ENCODE data around the gene TTC23L.
"Not testable (repeated sequence)": the region's sequence is repeated elsewhere in the genome, so short reads cannot be mapped to it uniquely, and the experiment has no call there.

The TTC23L gene

GRCh38 chr5:34838785-34839714, at the start of gene TTC23L:
TTC23L (plus strand) TSS chr5:34839164; CDS start chr5:34840672, 1,508 bp downstream.
- DNase-seq (ENCODE audit: low read depth, low spot score) = peak; percentile 33
- peak within 1 kb of the TSS; percentile 33 for H3K27ac ChIP-seq

GRCh38 chr5:34789639-34790038, 49.3 kb upstream of the TTC23L start:
- H3K27ac ChIP-seq = no peak overlapping the region

GRCh38 chr5:34790069-34790468, 48.9 kb upstream of the TTC23L start:
- no peak overlapping the region for H3K27ac ChIP-seq
- no peak for DNase-seq (ENCODE audit: low read depth, low spot score)

More at GRCh38 chr5:34789639-34790038, 49.3 kb upstream of the TTC23L start:
- DNase-seq (ENCODE audit: low read depth, low spot score) = no peak

GRCh38 chr5:34791761-34792244, 47.2 kb upstream of the TTC23L start:
- DNase-seq (ENCODE audit: low read depth, low spot score) = no peak
- H3K27ac ChIP-seq = no peak overlapping the region

GRCh38 chr5:34802834-34803563, 36.0 kb upstream of the TTC23L start:
- no peak for DNase-seq (ENCODE audit: low read depth, low spot score)
- H3K27ac ChIP-seq = no peak overlapping the region

- H3K27ac ChIP-seq = no peak overlapping the region
- DNase-seq (ENCODE audit: low read depth, low spot score) = no peak
Observed at GRCh38 chr5:34803974-34804732, 34.8 kb upstream of the TTC23L start.

- DNase-seq (ENCODE audit: low read depth, low spot score) = no peak
- no peak overlapping the region for H3K27ac ChIP-seq
Observed at GRCh38 chr5:34804913-34805312, 34.1 kb upstream of the TTC23L start.

GRCh38 chr5:34806532-34806931, 32.4 kb upstream of the TTC23L start:
- no peak overlapping the region for H3K27ac ChIP-seq
- DNase-seq (ENCODE audit: low read depth, low spot score) = no peak

- DNase-seq (ENCODE audit: low read depth, low spot score) = no peak
- no peak overlapping the region for H3K27ac ChIP-seq
Observed at GRCh38 chr5:34811706-34812105, 27.3 kb upstream of the TTC23L start.

GRCh38 chr5:34813509-34813908, 25.5 kb upstream of the TTC23L start:
- H3K27ac ChIP-seq = no peak overlapping the region

GRCh38 chr5:34817558-34818351, 21.2 kb upstream of the TTC23L start:
- no peak for DNase-seq (ENCODE audit: low read depth, low spot score)
- no peak overlapping the region for H3K27ac ChIP-seq

More at GRCh38 chr5:34813509-34813908, 25.5 kb upstream of the TTC23L start:
- no peak for DNase-seq (ENCODE audit: low read depth, low spot score)

- DNase-seq (ENCODE audit: low read depth, low spot score) = no peak
- no peak overlapping the region for H3K27ac ChIP-seq
Observed at GRCh38 chr5:34818717-34819116, 20.2 kb upstream of the TTC23L start.

GRCh38 chr5:34820593-34820992, 18.4 kb upstream of the TTC23L start:
- no peak for DNase-seq (ENCODE audit: low read depth, low spot score)
- H3K27ac ChIP-seq = no peak overlapping the region

GRCh38 chr5:34822956-34823715, 15.8 kb upstream of the TTC23L start:
- no peak for DNase-seq (ENCODE audit: low read depth, low spot score)
- no peak overlapping the region for H3K27ac ChIP-seq

- H3K27ac ChIP-seq = no peak overlapping the region
- DNase-seq (ENCODE audit: low read depth, low spot score) = no peak
Observed at GRCh38 chr5:34826347-34826746, 12.6 kb upstream of the TTC23L start.

GRCh38 chr5:34827588-34828506, 11.1 kb upstream of the TTC23L start:
- no peak for DNase-seq (ENCODE audit: low read depth, low spot score)
- H3K27ac ChIP-seq = no peak overlapping the region

- H3K27ac ChIP-seq; DNase-seq (ENCODE audit: low read depth, low spot score): not testable (repeated sequence)
Observed at GRCh38 chr5:34830827-34831226, 8.1 kb upstream of the TTC23L start.

GRCh38 chr5:34831303-34831702, 7.7 kb upstream of the TTC23L start:
- no peak for DNase-seq (ENCODE audit: low read depth, low spot score)
- no peak overlapping the region for H3K27ac ChIP-seq
